Suppressor macrophage (primary cell): ENCODE measurements around the gene PCDHGA1.
A peak's percentile ranks its signal among the peaks of the same experiment; 100 is the strongest.
"Not testable (repeated sequence)": the region's sequence is repeated elsewhere in the genome, so short reads cannot be mapped to it uniquely, and the experiment has no call there.

Experiments
- DNase-seq, 4 experiments: peaks; one replicate each; pipeline ENCODE4 v3.0.0-alpha.2; 2020 to 2022

Gene PCDHGA1

GRCh38 chr5:141383345-141383744 is 53.0 kb downstream of the PCDHGA1 start:
- no peak for DNase-seq

GRCh38 chr5:141384471-141385267 is 54.4 kb downstream of the PCDHGA1 start:
- no peak for DNase-seq

GRCh38 chr5:141387557-141388311 is 57.4 kb downstream of the PCDHGA1 start, which contains the start of gene PCDHGB4:
PCDHGB4 (plus strand) TSS chr5:141387698; CDS start chr5:141387885, 187 bp downstream.
- DNase-seq = peak; percentile 19 to 63 (median 42)

GRCh38 chr5:141388661-141389060 is 58.3 kb downstream of the PCDHGA1 start:
- DNase-seq = no peak

- DNase-seq = no peak
Measured at GRCh38 chr5:141389153-141390042, 59.1 kb downstream of the PCDHGA1 start.

- no peak for DNase-seq
Measured at GRCh38 chr5:141392429-141393198, 62.3 kb downstream of the PCDHGA1 start, which contains the start of gene PCDHGA8. PCDHGA8 (plus strand) TSS chr5:141392633; CDS start chr5:141392814, 181 bp downstream.

- DNase-seq = no peak
Measured at GRCh38 chr5:141393267-141393666, 63.0 kb downstream of the PCDHGA1 start.

- DNase-seq = not testable (repeated sequence)
Measured at GRCh38 chr5:141394401-141395187, 64.3 kb downstream of the PCDHGA1 start.

GRCh38 chr5:141397756-141398551 is 67.6 kb downstream of the PCDHGA1 start, which contains the start of gene PCDHGB5:
PCDHGB5 (plus strand) TSS chr5:141397947; CDS start chr5:141398128, 181 bp downstream.
- peak; percentile 51 to 81 (median 66) for DNase-seq

GRCh38 chr5:141398608-141399007 is 68.3 kb downstream of the PCDHGA1 start:
- DNase-seq = no peak

- no peak for DNase-seq
Measured at GRCh38 chr5:141399555-141400258, 69.4 kb downstream of the PCDHGA1 start.

GRCh38 chr5:141402553-141403243 is 72.4 kb downstream of the PCDHGA1 start, which contains the start of gene PCDHGA9:
PCDHGA9 (plus strand) TSS chr5:141402778; CDS start chr5:141402953, 175 bp downstream.
- DNase-seq = peak; percentile 15 to 52 (median 44)

- DNase-seq = no peak
Measured at GRCh38 chr5:141403387-141403786, 73.1 kb downstream of the PCDHGA1 start.

GRCh38 chr5:141407790-141408505 is 77.6 kb downstream of the PCDHGA1 start, which contains the start of gene PCDHGB6:
PCDHGB6 (plus strand) TSS chr5:141408021; CDS start chr5:141408203, 182 bp downstream.
- peak; percentile 43 to 81 (median 62) for DNase-seq

GRCh38 chr5:141409598-141410306 is 79.4 kb downstream of the PCDHGA1 start:
- DNase-seq = no peak

- no peak for DNase-seq
Measured at GRCh38 chr5:141411575-141411974, 81.3 kb downstream of the PCDHGA1 start.
